Measurements from ENCODE around the gene SMIM23.
"Not testable (repeated sequence)": the region's sequence is repeated elsewhere in the genome, so short reads cannot be mapped to it uniquely, and the experiment has no call there.

The SMIM23 gene

GRCh38 chr5:171774418-171774817 lies 11.2 kb upstream of the SMIM23 start:
- DNase-seq = no peak

GRCh38 chr5:171776213-171776612 lies 9.4 kb upstream of the SMIM23 start:
- DNase-seq = no peak

- no peak for DNase-seq
Observed at GRCh38 chr5:171776770-171777759, 8.6 kb upstream of the SMIM23 start.

- not testable (repeated sequence) for DNase-seq
Observed at GRCh38 chr5:171781744-171782143, 3.9 kb upstream of the SMIM23 start.

GRCh38 chr5:171782332-171782966 lies 3.2 kb upstream of the SMIM23 start:
- no peak for DNase-seq

GRCh38 chr5:171783051-171783450 lies 2.6 kb upstream of the SMIM23 start:
- DNase-seq = no peak

GRCh38 chr5:171789353-171789752 lies 3.7 kb downstream of the SMIM23 start:
- DNase-seq = no peak

GRCh38 chr5:171790408-171790807 lies 4.8 kb downstream of the SMIM23 start:
- no peak for DNase-seq

- no peak for DNase-seq
Observed at GRCh38 chr5:171794470-171794960, 8.9 kb downstream of the SMIM23 start.

- no peak for DNase-seq
Observed at GRCh38 chr5:171795381-171795780, 9.8 kb downstream of the SMIM23 start.

- no peak for DNase-seq
Observed at GRCh38 chr5:171796436-171796835, 10.8 kb downstream of the SMIM23 start.

- DNase-seq = no peak
Observed at GRCh38 chr5:171797543-171797942, 11.9 kb downstream of the SMIM23 start.

- no peak for DNase-seq
Observed at GRCh38 chr5:171798418-171798817, 12.8 kb downstream of the SMIM23 start.

- no peak for DNase-seq
Observed at GRCh38 chr5:171801839-171802238, 16.2 kb downstream of the SMIM23 start.

- DNase-seq = no peak
Observed at GRCh38 chr5:171805746-171806145, 20.1 kb downstream of the SMIM23 start.

- DNase-seq = peak; percentile 33
Observed at GRCh38 chr5:171806976-171807747, 21.5 kb downstream of the SMIM23 start.

GRCh38 chr5:171808453-171808852 lies 22.8 kb downstream of the SMIM23 start:
- DNase-seq = no peak

GRCh38 chr5:171808951-171809350 lies 23.3 kb downstream of the SMIM23 start:
- DNase-seq = no peak

- no peak for DNase-seq
Observed at GRCh38 chr5:171810227-171810626, 24.6 kb downstream of the SMIM23 start.

- DNase-seq = no peak
Observed at GRCh38 chr5:171813270-171813669, 27.7 kb downstream of the SMIM23 start.

GRCh38 chr5:171813813-171814490 lies 28.3 kb downstream of the SMIM23 start:
- no peak for DNase-seq

- DNase-seq = no peak
Observed at GRCh38 chr5:171816666-171817065, 31.0 kb downstream of the SMIM23 start.

GRCh38 chr5:171820561-171820960 lies 34.9 kb downstream of the SMIM23 start:
- DNase-seq = no peak

Measured in NCI-H2029 treated with DMSO at 0.1 percent for 48 hours (cell line).